H7 (cell line): ENCODE measurements around the gene DMRTC1B. TPM values are rescaled to one million over a fixed set of nuclear protein-coding genes. Genes with fewer than 3 reads are reported as not detected.
"Not testable (repeated sequence)": the region's sequence is repeated elsewhere in the genome, so short reads cannot be mapped to it uniquely, and the experiment has no call there.

Source experiments
- DNase-seq: peaks from one replicate; pipeline ENCODE4 v3.0.0; 2012
- H3K27me3 ChIP-seq: 2 replicates; pipeline ENCODE4 v1.6.0; 2011; ENCODE audit warnings: mild to moderate bottlenecking, low read length; ENCODE audit not compliant: control insufficient read depth, insufficient read depth
- H3K36me3 ChIP-seq: replicated peaks from 2 replicates; pipeline ENCODE4 v1.5.1; 2011; ENCODE audit warnings: low read length; ENCODE audit not compliant: control insufficient read depth, insufficient read depth
- H3K4me3 ChIP-seq: 2 replicates; pipeline ENCODE4 v1.5.1; 2011; ENCODE audit warnings: low read depth, mild to moderate bottlenecking, control low read depth, low read length, moderate library complexity; ENCODE audit not compliant: insufficient read depth
- total RNA-seq: library from RNA; depleted of rRNA; stranded (reverse); fragments of >200 nt; shearing (Covaris generic); gene quantifications from 2 replicates; pipeline ENCODE4 v1.2.3, GENCODE V29; 2014; rRNA removed

Gene DMRTC1B
- total RNA-seq: not detected in 2 replicates

GRCh38 chrX:72776653-72777466 is at the start of gene DMRTC1B:
TSS of gene DMRTC1B (plus strand) at chrX:72776890. CDS start at chrX:72845136, 68,246 bp downstream.
- H3K4me3 ChIP-seq, DNase-seq, H3K36me3 ChIP-seq, H3K27me3 ChIP-seq: not testable (repeated sequence)

- H3K27me3 ChIP-seq: no peaks in the 10 kb centered on the region
- no peak overlapping the region for H3K4me3 ChIP-seq
- H3K36me3 ChIP-seq: no peaks in the 10 kb centered on the region
- no peak for DNase-seq
These were observed 48.8 kb upstream of the DMRTC1B start for GRCh38 chrX:72727846-72728245.

GRCh38 chrX:72733636-72734035 is 43.1 kb upstream of the DMRTC1B start:
- not testable (repeated sequence) for DNase-seq, H3K27me3 ChIP-seq, H3K4me3 ChIP-seq, H3K36me3 ChIP-seq

GRCh38 chrX:72735561-72735960 is 41.1 kb upstream of the DMRTC1B start:
- no peak for DNase-seq
- Histone ChIP-seq H3K4me3 (no peak overlapping the region), H3K36me3 (no peaks in the 10 kb centered on the region), H3K27me3 (no peaks in the 10 kb centered on the region)

- H3K36me3 ChIP-seq, H3K27me3 ChIP-seq, H3K4me3 ChIP-seq, DNase-seq: not testable (repeated sequence)
These were observed 31.1 kb upstream of the DMRTC1B start for GRCh38 chrX:72745546-72745945.

- H3K4me3 ChIP-seq, DNase-seq, H3K27me3 ChIP-seq, H3K36me3 ChIP-seq: not testable (repeated sequence)
These were observed 28.1 kb upstream of the DMRTC1B start for GRCh38 chrX:72748545-72748944.

- H3K4me3 ChIP-seq, DNase-seq, H3K27me3 ChIP-seq, H3K36me3 ChIP-seq: not testable (repeated sequence)
These were observed 16.2 kb upstream of the DMRTC1B start for GRCh38 chrX:72760454-72760853.

GRCh38 chrX:72777467-72777790 is 739 bp downstream of the DMRTC1B start:
- H3K36me3 ChIP-seq, H3K27me3 ChIP-seq, H3K4me3 ChIP-seq, DNase-seq: not testable (repeated sequence)

- not testable (repeated sequence) for DNase-seq, H3K27me3 ChIP-seq, H3K4me3 ChIP-seq, H3K36me3 ChIP-seq
These were observed 1.5 kb downstream of the DMRTC1B start for GRCh38 chrX:72778146-72778545.

GRCh38 chrX:72782560-72782959 is 5.9 kb downstream of the DMRTC1B start, which contains the start of gene FAM236B:
TSS of gene FAM236B (minus strand) at chrX:72782660. CDS start at chrX:72782560, 100 bp downstream.
- H3K4me3 ChIP-seq, DNase-seq, H3K27me3 ChIP-seq, H3K36me3 ChIP-seq: not testable (repeated sequence)

- not testable (repeated sequence) for H3K36me3 ChIP-seq, DNase-seq, H3K27me3 ChIP-seq, H3K4me3 ChIP-seq
These were observed 6.8 kb downstream of the DMRTC1B start for GRCh38 chrX:72783365-72783936.

GRCh38 chrX:72783964-72784363 is 7.3 kb downstream of the DMRTC1B start:
- not testable (repeated sequence) for H3K4me3 ChIP-seq, H3K27me3 ChIP-seq, H3K36me3 ChIP-seq, DNase-seq

- DNase-seq, H3K27me3 ChIP-seq, H3K36me3 ChIP-seq, H3K4me3 ChIP-seq: not testable (repeated sequence)
These were observed 11.5 kb downstream of the DMRTC1B start for GRCh38 chrX:72788142-72788541.

GRCh38 chrX:72790390-72790789 is 13.7 kb downstream of the DMRTC1B start:
- H3K4me3 ChIP-seq, H3K36me3 ChIP-seq, DNase-seq, H3K27me3 ChIP-seq: not testable (repeated sequence)

GRCh38 chrX:72808110-72808509 is 31.4 kb downstream of the DMRTC1B start, which contains the start of gene FAM236D:
TSS of gene FAM236D (minus strand) at chrX:72808210. CDS start at chrX:72808110, 100 bp downstream.
- H3K36me3 ChIP-seq, H3K4me3 ChIP-seq, DNase-seq, H3K27me3 ChIP-seq: not testable (repeated sequence)
